ENCODE results near the gene CTSW.

DNA sequence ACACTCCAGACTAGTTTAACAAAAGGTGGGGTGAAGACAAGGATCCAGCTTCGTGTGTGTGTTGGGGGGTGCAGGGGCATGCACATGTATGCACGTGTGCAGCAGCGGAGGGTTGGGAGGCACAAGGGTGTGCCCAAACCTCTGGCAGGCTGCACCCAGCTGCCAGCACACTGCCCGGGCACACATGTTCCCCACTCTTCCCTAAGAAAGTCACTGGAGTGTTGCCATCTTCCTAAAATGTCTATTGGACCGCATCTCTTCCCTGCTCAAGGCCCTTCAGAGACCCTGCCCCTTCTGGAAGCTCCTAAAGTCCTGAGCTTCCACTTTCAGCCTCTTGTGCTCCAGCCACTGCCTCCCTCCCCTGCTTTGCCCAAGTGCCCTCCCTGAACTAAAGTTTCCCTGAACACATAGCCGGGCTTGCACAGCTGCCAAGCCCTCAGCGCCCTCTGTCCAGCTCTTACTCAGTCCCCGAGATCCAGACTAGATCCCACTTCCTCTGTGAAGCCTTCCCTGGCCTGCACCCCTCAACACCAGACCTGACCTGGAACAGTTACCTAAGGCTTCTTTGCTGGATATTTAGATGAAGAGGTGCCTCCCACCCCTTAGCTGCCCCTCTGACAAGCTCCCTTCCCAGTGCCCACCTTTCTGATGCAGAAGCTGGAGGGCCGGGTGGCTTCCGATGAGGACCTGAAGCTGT, 27.7 kb upstream of the CTSW start:
- TF ChIP-seq GFI1B (tag by site-specific recombination; IDR thresholded peaks at IDR 0.05): no peak
- TF ChIP-seq, protein P1, sequence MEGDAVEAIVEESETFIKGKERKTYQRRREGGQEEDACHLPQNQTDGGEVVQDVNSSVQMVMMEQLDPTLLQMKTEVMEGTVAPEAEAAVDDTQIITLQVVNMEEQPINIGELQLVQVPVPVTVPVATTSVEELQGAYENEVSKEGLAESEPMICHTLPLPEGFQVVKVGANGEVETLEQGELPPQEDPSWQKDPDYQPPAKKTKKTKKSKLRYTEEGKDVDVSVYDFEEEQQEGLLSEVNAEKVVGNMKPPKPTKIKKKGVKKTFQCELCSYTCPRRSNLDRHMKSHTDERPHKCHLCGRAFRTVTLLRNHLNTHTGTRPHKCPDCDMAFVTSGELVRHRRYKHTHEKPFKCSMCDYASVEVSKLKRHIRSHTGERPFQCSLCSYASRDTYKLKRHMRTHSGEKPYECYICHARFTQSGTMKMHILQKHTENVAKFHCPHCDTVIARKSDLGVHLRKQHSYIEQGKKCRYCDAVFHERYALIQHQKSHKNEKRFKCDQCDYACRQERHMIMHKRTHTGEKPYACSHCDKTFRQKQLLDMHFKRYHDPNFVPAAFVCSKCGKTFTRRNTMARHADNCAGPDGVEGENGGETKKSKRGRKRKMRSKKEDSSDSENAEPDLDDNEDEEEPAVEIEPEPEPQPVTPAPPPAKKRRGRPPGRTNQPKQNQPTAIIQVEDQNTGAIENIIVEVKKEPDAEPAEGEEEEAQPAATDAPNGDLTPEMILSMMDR (tag by site-specific recombination; IDR thresholded peaks at IDR 0.05): no peak
- no peak for TF ChIP-seq ZNF660 (tag by site-specific recombination; IDR thresholded peaks at IDR 0.05)
- TF ChIP-seq, protein P2, sequence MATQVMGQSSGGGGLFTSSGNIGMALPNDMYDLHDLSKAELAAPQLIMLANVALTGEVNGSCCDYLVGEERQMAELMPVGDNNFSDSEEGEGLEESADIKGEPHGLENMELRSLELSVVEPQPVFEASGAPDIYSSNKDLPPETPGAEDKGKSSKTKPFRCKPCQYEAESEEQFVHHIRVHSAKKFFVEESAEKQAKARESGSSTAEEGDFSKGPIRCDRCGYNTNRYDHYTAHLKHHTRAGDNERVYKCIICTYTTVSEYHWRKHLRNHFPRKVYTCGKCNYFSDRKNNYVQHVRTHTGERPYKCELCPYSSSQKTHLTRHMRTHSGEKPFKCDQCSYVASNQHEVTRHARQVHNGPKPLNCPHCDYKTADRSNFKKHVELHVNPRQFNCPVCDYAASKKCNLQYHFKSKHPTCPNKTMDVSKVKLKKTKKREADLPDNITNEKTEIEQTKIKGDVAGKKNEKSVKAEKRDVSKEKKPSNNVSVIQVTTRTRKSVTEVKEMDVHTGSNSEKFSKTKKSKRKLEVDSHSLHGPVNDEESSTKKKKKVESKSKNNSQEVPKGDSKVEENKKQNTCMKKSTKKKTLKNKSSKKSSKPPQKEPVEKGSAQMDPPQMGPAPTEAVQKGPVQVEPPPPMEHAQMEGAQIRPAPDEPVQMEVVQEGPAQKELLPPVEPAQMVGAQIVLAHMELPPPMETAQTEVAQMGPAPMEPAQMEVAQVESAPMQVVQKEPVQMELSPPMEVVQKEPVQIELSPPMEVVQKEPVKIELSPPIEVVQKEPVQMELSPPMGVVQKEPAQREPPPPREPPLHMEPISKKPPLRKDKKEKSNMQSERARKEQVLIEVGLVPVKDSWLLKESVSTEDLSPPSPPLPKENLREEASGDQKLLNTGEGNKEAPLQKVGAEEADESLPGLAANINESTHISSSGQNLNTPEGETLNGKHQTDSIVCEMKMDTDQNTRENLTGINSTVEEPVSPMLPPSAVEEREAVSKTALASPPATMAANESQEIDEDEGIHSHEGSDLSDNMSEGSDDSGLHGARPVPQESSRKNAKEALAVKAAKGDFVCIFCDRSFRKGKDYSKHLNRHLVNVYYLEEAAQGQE (tag by site-specific recombination; IDR thresholded peaks at IDR 0.05): no peak
- TF ChIP-seq ZNF202 (tag by site-specific recombination; IDR thresholded peaks at IDR 0.05; ENCODE audit: borderline replicate concordance): no peak
- TF ChIP-seq, protein P3, sequence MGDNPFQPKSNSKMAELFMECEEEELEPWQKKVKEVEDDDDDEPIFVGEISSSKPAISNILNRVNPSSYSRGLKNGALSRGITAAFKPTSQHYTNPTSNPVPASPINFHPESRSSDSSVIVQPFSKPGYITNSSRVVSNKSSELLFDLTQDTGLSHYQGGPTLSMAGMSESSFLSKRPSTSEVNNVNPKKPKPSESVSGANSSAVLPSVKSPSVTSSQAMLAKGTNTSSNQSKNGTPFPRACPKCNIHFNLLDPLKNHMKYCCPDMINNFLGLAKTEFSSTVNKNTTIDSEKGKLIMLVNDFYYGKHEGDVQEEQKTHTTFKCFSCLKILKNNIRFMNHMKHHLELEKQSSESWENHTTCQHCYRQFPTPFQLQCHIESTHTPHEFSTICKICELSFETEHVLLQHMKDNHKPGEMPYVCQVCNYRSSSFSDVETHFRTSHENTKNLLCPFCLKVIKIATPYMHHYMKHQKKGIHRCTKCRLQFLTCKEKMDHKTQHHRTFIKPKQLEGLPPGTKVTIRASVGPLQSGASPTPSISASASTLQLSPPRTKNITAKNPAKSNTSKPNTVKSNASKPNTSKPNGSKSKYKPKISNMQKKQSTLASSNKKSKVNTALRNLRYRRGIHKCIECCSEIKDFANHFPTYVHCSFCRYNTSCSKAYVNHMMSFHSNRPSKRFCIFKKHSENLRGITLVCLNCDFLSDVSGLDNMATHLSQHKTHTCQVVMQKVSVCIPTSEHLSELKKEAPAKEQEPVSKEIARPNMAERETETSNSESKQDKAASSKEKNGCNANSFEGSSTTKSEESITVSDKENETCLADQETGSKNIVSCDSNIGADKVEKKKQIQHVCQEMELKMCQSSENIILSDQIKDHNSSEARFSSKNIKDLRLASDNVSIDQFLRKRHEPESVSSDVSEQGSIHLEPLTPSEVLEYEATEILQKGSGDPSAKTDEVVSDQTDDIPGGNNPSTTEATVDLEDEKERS (tag by site-specific recombination; IDR thresholded peaks at IDR 0.05): no peak

Measured in HEK293 (cell line).